Measurements from ENCODE around the gene HDAC9.

DNA sequence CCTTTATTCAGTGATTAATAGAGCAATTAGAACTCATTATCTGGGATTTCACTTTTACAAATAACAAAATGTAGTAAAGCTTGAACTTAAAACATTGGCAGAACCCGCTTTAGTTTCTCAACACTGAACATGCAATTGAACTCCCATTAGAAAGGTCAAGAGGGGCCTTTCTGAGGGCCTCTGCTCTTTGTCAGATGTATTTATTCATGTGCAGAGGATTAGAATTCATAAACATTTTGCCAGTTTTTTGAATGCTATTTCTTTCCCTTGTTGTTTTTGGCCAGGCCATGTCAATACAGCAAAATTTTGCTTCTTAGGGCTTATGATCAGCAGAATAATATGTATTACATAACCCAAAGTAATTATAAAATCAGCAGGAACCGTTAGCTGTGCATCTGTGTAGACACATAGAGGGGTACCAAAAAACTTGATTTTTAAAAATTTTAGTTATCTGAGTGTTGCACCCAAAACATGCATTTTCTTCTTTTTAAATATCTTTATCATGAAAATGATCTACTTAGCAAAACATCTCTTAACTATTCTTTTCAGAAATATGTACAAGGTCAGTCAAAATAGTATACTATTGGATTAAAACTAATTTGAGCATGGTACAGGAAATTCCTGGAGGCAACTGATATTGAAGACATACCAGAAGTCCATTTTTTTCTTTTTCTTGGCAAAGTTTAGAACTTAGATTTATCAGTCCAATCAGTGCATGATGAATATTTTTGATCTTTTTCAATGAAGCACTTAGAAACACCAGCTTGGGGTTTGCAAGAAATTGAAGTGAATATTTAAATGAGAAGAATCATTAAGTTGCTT lies 444.4 kb downstream of the HDAC9 start:
- TF ChIP-seq, protein P1, sequence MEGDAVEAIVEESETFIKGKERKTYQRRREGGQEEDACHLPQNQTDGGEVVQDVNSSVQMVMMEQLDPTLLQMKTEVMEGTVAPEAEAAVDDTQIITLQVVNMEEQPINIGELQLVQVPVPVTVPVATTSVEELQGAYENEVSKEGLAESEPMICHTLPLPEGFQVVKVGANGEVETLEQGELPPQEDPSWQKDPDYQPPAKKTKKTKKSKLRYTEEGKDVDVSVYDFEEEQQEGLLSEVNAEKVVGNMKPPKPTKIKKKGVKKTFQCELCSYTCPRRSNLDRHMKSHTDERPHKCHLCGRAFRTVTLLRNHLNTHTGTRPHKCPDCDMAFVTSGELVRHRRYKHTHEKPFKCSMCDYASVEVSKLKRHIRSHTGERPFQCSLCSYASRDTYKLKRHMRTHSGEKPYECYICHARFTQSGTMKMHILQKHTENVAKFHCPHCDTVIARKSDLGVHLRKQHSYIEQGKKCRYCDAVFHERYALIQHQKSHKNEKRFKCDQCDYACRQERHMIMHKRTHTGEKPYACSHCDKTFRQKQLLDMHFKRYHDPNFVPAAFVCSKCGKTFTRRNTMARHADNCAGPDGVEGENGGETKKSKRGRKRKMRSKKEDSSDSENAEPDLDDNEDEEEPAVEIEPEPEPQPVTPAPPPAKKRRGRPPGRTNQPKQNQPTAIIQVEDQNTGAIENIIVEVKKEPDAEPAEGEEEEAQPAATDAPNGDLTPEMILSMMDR (IDR thresholded peaks at IDR 0.05): no peak
- TF ChIP-seq POLR2A (IDR thresholded peaks at IDR 0.05): no peak
- TF ChIP-seq POLR2AphosphoS5 (IDR thresholded peaks at IDR 0.05): no peak
- no peak for TF ChIP-seq EP300 (IDR thresholded peaks at IDR 0.05)

Measured in gastroesophageal sphincter (tissue), 3 donors.